DMS 273 (cell line): ENCODE measurements around the gene CD53.
"Not testable (repeated sequence)": the region's sequence is repeated elsewhere in the genome, so short reads cannot be mapped to it uniquely, and the experiment has no call there.

Source experiments
- DNase-seq: peaks from one replicate; lab custom pipeline; 2025; ENCODE audit not compliant: unreplicated experiment; lab: John Stamatoyannopoulos, UW

The CD53 gene

GRCh38 chr1:110914676-110915075 is 41.7 kb downstream of the CD53 start:
- DNase-seq = no peak

GRCh38 chr1:110915804-110916203 is 42.9 kb downstream of the CD53 start:
- no peak for DNase-seq

DNA sequence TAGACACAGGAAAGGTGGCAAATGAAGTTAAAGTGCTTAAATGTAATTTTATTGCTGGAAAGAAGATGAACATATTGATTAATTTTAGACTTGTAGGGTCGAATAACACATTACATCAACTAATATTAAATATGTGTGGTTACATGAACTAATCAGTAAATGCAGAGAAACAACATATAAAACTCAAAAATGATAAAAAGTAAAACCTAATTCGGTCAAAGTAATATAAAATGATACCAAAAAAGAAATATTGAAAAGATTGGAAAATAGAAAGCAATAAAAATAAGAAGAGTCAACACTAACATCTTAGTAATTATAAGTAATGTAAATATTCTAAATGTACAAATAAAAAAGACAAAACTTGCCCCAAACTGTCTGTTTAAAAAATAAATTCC is 43.3 kb downstream of the CD53 start:
- no peak for DNase-seq

GRCh38 chr1:110916669-110917306 is 43.8 kb downstream of the CD53 start:
- DNase-seq = no peak

DNA sequence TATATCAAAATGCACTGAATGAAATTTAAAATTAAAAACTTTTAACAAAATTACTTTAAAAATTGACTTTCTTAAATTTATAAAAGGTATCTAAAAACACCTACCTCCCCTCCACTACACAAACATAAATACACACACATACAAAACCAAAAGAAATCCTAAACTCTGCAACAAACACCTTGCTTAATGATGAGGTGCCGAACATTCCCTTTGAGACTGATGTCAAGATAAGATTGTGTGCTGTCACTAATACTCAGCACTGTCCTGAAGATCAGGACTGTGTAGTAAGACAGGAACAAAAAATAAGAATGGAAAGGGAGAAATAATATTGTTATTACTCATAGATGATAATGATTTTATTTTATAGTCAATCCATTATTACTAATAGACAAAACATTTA is 45.1 kb downstream of the CD53 start:
- no peak for DNase-seq

GRCh38 chr1:110921953-110922352 is 49.0 kb downstream of the CD53 start:
- no peak for DNase-seq

- no peak for DNase-seq
These were observed 54.6 kb downstream of the CD53 start for GRCh38 chr1:110927484-110928075.

DNA sequence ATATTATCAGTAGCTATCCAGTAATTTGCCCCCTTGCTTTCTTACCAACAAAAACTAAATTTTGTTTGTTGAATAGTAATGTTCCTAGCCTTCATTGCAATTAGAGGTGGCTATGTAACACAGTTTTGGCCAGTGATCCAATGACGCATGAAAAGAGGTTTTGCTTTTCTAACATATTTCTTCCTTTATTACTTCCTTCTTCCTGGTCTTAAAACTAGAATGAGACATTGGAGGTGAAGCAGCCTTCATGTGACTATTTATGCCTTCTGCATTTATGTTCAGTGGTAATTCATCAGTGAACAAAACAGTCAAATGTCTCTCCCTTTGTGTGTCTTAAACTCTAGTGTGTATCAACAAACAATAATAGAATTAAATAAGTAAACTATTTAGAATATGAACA is 55.2 kb downstream of the CD53 start:
- DNase-seq = no peak

DNA sequence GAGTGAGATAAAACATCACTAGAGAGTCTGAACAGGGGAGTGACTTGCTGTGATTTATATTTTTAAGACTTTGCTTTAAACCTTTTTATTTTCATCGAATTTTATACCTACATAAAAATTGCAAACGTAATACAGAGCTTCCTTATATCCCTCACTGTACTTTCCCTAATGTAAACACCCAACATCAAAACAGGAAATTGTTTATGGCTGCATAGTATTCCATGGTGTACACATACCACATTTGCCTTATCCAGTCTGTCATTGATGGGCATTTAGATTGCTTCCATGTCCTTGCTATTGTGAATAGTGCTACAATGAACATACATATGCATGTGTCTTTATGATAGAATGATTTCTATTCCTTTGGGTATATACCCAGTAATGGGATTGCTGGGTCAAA is 56.0 kb downstream of the CD53 start:
- DNase-seq = no peak

- not testable (repeated sequence) for DNase-seq
These were observed 58.1 kb downstream of the CD53 start for GRCh38 chr1:110931097-110931496.

- DNase-seq = no peak
These were observed 63.6 kb downstream of the CD53 start for GRCh38 chr1:110936567-110936966.

DNA sequence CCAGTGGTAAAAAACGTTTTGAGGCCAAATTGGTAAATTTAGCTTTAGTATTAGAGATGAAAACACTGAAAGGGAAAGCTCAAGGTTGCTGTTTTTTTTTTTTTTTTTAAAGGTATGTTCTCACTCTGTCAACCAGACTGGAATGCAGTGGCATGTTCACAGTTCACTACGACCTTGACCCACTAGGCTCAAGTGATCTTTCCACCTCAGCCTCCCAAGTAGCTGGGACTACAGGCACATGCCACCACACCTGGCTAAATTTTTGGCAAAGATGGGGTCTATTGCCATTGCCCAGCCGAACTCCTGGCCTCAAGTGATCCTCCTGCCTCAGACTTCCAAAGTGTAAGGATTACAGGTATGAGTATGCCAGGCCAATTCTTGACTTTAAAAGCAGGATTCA is 71.9 kb downstream of the CD53 start:
- DNase-seq = no peak

GRCh38 chr1:110945626-110946025 is 72.7 kb downstream of the CD53 start:
- DNase-seq = no peak

DNA sequence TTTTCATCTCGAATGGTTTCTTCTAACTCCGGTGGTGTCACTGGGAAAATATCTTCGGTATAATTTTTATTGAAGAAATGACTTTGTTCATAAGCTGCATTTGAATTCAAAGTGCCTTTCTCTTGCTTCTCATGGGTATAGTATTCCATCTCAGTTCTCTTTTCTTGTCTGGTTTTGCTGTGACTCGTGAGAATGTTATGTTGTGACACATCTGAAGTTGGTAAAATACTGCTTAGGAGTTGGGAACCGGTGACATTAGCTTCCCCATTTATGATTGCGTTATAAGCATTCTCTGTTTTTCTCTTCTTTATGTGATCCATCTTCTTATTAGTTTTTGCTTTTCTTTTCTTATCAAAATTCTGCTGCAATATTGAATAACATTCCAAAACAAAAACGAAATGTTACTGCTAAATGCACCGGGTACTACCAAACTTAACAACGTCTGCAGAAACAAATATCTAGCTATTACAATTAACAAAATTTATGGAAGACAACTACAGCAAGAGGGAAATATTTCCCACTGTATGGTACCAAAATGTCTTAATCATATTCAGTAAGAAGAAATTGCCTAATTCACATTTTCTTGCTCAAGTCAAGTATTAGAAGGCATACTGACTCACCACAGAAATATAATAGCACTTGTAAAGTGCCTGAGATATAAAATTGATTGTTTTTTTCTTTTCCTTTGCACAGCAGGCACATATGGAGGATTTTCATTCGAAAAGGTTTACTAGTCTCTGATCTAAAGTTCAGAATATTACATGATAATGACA is 75.3 kb downstream of the CD53 start:
- no peak for DNase-seq
